GM19372 (cell line): ENCODE results near the gene LTBR.

Source experiments
- ATAC-seq: cut with Tn5 transposase; IDR thresholded peaks from one replicate; pipeline ENCODE4 v1.9.1; 2021; ENCODE audit warnings: mild to moderate bottlenecking, low read depth, moderate library complexity; ENCODE audit not compliant: unreplicated experiment

Gene LTBR

GRCh38 chr12:6380141-6381121, 3.5 kb upstream of the LTBR start:
- no peak for ATAC-seq

DNA sequence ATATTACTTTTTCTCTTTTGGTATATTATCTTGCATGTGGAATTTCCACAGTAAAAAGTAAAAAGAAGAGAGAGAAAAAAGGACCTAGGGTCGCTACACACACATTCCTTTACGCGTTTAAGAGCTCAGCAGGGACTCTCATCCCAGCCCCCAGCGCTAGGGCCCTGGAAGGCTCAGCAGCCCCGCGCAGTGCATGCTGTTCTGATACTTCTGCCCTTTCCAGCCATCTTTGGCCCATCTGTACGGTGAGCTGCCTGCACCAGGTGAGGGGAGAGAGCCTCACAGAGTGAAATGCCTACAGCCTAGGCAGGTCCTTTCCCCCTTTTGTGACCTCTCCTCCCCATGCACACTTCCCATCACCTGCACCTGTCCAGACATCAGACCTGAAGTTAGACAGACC, 1.6 kb upstream of the LTBR start:
- no peak for ATAC-seq

GRCh38 chr12:6382982-6383381, 980 bp upstream of the LTBR start:
- no peak for ATAC-seq

- no peak for ATAC-seq
These were observed 806 bp downstream of the LTBR start for GRCh38 chr12:6384499-6385436.

- ATAC-seq: no peak
These were observed 2.1 kb downstream of the LTBR start for GRCh38 chr12:6386038-6386437.

- ATAC-seq: no peak
These were observed 2.5 kb downstream of the LTBR start for GRCh38 chr12:6386491-6386890.

DNA sequence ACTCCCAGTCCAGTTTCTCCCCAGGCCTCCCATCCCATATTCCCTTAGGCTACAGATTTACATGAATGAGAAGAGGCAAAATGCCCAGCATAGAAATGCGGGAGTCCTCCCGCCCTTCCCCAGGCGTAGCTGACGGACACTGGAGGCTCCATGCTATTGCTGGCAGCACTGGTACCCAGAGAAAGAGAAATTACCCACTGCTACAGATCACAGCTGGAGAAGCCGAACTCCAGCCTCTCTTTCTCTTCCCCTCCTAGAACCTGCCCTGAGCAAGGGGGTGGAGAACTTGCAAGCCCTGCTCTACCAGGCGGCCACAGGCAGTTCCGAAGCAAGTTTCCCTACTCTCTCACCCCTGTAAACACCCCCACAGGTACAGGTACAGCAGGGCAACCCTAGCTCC, 3.6 kb downstream of the LTBR start:
- ATAC-seq: no peak

GRCh38 chr12:6390084-6390799, 6.3 kb downstream of the LTBR start:
- ATAC-seq: no peak

GRCh38 chr12:6391013-6391412, 7.1 kb downstream of the LTBR start:
- ATAC-seq: no peak

DNA sequence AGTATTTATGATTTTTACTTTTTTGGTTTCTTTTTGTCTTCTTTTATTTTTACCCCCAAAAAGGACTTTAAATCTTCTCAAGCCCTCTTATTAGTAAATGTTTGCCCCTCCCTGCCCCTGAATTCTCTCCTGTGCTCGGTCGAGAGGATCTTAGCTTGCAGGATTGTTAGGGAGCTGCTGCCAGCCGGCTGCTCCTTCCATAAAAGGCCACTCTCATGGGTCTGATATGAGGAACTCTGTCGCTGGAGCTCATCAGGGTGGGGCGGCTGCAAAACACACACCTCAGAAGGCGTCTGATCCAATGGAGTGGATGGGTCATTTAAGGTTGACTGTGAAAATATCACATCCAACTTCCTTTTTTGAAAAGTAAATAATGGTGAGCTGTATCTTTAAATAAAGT, 8.5 kb downstream of the LTBR start:
- ATAC-seq: no peak

GRCh38 chr12:6393109-6393508, 9.1 kb downstream of the LTBR start:
- no peak for ATAC-seq

- ATAC-seq: no peak
These were observed 10.4 kb downstream of the LTBR start for GRCh38 chr12:6394398-6394797.

GRCh38 chr12:6396031-6396430, 12.1 kb downstream of the LTBR start:
- ATAC-seq: no peak

GRCh38 chr12:6399884-6400644, 16.1 kb downstream of the LTBR start:
- no peak for ATAC-seq

DNA sequence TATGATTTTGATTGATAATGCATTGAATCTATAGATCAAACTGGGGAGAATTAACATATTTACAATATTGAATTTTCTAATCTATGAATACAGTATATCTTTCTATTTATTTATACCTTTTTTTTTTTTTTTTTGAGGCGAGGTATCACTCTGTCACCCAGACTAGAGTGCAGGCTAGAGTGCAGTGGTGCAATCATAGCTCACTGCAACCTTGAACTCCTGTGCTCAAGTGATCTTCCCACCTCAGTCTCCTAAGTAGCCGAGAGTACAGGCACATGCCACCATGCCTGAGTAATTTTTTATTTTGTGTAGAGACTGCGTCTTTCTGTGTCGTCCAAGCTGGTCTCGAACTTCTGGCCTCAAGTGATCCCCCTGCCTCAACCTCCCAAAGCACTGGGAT, 20.4 kb downstream of the LTBR start:
- ATAC-seq: no peak

DNA sequence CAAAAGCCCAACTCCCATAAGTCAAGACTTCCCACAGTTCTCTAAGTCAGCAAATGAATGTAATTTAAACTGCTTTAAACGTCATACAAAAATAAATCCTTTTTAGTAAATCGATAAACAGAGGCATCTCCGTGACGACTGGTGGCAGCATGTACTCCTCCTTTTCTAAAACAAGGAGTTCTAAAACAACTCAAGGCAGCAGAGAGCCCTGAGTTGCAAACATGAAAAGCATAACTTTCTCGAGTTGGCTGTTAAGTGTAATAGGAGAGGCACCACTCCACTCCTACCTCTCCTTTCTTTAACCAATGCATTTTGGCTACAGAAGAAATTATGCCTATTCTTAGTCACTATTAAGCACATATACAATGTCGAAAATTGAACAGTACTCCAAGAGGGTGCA, 22.0 kb downstream of the LTBR start:
- ATAC-seq: no peak

DNA sequence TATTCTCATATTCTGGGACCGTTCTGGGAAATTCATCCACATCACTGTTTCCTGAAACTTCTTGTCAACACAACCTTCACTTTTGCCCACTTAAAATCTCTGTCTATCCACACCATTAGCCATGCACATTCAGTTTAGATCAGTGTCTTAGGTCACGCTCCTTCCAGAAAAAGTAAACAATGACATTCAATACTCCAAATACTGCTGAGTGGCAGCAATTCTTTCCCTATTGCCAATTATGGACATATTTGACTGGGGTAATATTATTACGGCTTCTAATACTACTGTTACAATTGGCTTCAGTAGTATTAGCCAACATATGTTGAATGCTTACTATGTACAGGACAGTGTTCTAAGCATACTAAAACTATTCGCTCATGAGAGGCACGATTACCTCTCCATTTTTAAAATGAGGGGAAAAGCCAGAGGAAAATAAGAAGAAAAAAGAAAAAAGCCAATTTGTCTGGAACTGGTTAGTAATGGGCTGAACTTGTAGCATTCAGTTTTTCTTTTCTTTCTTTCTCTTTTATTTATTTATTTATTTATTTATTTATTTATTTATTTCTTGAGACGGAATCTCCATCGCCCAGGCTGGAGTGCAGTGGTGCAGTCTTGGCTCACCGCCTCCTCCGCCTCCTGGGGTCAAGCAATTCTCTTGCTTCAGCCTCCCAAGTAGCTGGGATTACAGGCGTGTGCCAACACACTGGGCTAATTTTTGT, 23.4 kb downstream of the LTBR start:
- ATAC-seq: no peak

- no peak for ATAC-seq
These were observed 32.6 kb downstream of the LTBR start for GRCh38 chr12:6416596-6416995.

DNA sequence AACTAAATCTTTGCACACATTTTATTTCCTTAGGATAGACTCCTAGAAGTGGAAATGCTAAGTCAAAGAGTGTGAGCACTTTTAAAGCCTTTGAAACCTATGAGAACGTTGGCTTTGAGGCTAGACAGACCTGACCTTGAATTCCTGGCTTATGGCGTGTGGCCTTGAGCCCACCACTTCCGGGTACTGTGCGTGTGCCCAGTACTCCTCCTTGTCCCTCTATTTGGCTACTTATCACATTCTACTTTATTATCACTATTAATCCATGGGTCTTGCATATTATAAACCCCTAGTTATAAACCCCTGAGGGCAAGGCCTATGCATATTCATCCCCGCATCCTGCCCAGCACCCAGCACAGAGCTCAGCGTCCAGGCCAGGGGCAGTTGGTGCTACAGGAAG, 34.8 kb downstream of the LTBR start:
- no peak for ATAC-seq
